Large intestine (tissue), 3 donors: Measurements from ENCODE around the gene EXD2. TPM values are rescaled to one million over a fixed set of nuclear protein-coding genes. Genes with fewer than 3 reads are reported as not detected.

ENCODE experiments used
- DNase-seq, 2 donors: peaks; one replicate each; pipeline versions ENCODE4 v3.0.0 to v3.0.0-alpha.2; 2013
- H3K27ac ChIP-seq: one replicate; pipeline ENCODE4 v1.5.1; 2013; ENCODE audit warnings: low read length
- H3K27me3 ChIP-seq: 2 replicates; pipeline ENCODE4 v1.6.1; 2013; ENCODE audit warnings: low read length; ENCODE audit not compliant: control insufficient read depth, insufficient read depth
- H3K36me3 ChIP-seq: 2 replicates; pipeline ENCODE4 v1.6.1; 2013; ENCODE audit warnings: low read length; ENCODE audit not compliant: control insufficient read depth, insufficient read depth
- H3K4me1 ChIP-seq: one replicate; pipeline ENCODE4 v1.6.1; 2013; ENCODE audit warnings: low read length; ENCODE audit not compliant: control insufficient read depth, insufficient read depth
- H3K4me3 ChIP-seq: one replicate; pipeline ENCODE4 v1.5.1; 2013; ENCODE audit warnings: low read length
- H3K9me3 ChIP-seq: one replicate; pipeline ENCODE4 v1.6.1; 2013; ENCODE audit warnings: mild to moderate bottlenecking, low read depth, low read length, moderate library complexity; ENCODE audit not compliant: control insufficient read depth
- WGBS: methylation state at CpG from one replicate; pipeline ENCODE4 v1.1.5; 2013; ENCODE audit warnings: low lambda C conversion rate; ENCODE audit not compliant: insufficient coverage; 5-methylcytosine and 5-hydroxymethylcytosine counted together
- polyA plus RNA-seq: library from polyadenylated mRNA; unstranded; fragments of 120-200 nt; gene quantifications from one replicate; pipeline ENCODE4 v1.2.1, GENCODE V29; 2013

EXD2 gene
- polyA plus RNA-seq, 1 donor, result 22.9 TPM

DNA sequence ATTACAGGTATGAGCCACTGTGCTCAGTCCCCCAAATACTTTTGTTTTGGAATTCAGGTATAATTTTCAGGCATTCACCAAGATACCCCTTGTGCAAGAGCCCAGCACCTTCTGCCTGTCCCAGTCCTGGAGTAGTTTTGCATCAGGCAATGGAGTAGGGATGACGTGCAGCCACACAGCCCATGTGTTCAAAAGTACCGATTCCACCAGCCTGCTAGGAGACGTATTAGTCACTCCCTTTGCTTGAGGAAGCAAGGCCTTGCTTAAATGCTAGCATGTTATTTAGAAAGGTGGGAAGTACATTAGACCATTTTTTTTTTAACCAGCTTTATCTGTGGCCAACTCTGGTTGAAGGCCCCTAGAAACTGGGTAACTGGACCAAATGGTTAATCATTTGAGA is 53.6 kb downstream of the EXD2 start:
- no CpG with 5 or more reads among the region's 3 CpGs for WGBS
- Histone ChIP-seq H3K4me3 (no peak overlapping the region), H3K4me1 (peaks cover 7% of the 10 kb centered on the region), H3K27me3 (no peaks in the 10 kb centered on the region), H3K27ac (no peak overlapping the region), H3K36me3 (peaks cover 14% of the 10 kb centered on the region), H3K9me3 (no peaks in the 10 kb centered on the region)
- no peak for DNase-seq

DNA sequence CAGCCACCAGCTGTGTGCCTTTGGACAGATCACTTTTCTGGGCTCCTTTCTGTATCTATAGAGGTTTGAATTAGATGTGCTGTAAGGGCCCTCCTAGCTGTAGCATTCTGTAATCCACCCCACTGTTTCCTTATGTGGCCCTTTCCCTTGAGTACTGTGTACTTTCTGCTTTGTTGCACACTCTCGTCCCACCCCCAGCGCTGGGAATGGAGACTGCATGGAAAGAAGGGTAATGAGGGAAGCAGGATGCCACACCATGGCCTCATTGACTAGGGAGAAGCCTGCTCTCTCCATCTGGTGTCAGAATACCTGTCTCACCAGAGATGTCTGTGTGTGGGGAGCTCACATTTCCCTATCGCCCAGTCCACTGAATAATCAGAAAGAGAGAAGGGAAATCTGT is 55.0 kb downstream of the EXD2 start:
- Histone ChIP-seq H3K4me3 (no peak overlapping the region), H3K4me1 (peaks cover 6% of the 10 kb centered on the region), H3K27ac (no peak overlapping the region), H3K36me3 (peaks cover under 1% of the 10 kb centered on the region), H3K9me3 (no peaks in the 10 kb centered on the region), H3K27me3 (no peaks in the 10 kb centered on the region)
- DNase-seq, result no peak
- WGBS, result no CpG with 5 or more reads among the region's 3 CpGs

DNA sequence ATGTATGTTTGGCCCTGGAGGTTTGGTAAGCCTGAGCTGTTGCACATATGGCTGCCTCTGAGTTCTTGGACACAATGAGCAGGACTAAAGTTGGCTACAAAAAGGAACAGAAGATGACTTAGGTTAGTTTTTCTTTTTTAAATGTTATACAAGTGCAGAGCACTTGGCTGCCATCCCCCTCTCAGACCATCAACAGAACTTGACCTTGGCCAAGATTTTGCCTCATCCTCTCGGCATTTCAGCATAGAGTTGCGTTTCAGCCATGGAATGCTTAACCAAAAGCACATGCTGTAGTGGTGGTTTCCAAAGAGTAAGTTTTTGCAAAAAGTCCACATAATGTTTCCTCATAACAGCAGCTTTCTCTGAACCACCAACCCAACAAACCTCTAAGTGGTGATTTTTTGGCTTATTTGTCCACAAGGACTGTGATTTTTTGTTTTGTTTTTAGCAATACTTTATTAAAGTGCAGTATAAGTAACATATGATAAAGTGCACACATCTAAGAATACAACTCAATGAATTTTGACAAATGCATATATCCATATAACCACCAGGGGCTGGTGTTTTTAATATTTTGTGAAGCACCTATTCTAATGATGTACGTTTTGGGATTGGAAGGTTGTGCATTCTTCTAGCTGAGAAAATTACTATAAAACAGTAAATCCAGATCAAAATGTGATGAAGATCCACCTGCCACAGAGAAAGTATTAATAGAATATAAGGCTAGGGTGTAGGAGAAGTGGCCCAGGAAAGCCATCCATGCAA is 56.6 kb downstream of the EXD2 start:
- no peaks in the 10 kb centered on the region for H3K27me3 ChIP-seq
- H3K9me3 ChIP-seq, result no peaks in the 10 kb centered on the region
- H3K36me3 ChIP-seq, result no peaks in the 10 kb centered on the region
- no peak overlapping the region for H3K27ac ChIP-seq
- no CpG with 5 or more reads among the region's 3 CpGs for WGBS
- H3K4me3 ChIP-seq, result no peak overlapping the region
- DNase-seq, result peak in 1 of 2 donors; percentile 9
- no peaks in the 10 kb centered on the region for H3K4me1 ChIP-seq

DNA sequence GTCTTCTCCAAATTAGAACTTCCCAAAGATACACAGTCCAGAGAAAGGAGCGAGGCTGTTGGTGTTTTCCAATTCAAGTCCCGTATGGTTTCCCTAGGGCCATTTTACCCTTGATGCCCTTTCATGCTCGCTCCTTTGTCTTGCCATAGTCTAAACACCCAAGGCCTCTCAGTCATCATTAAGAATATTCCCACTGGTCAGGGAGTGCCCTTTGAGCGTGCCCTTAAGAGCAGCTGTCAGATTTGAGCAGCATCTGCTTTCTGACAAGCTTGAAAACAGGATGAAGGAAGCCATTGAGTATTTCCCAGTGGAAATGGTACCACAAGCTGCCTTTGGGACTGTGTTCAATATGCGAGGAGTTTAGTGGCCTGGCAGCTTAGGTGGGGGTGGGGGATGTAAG is 58.3 kb downstream of the EXD2 start:
- no peaks in the 10 kb centered on the region for H3K36me3 ChIP-seq
- no peak overlapping the region for H3K27ac ChIP-seq
- no peaks in the 10 kb centered on the region for H3K27me3 ChIP-seq
- H3K4me1 ChIP-seq, result no peaks in the 10 kb centered on the region
- WGBS, result 100% methylated on average over 2 of the region's 5 CpGs
- no peaks in the 10 kb centered on the region for H3K9me3 ChIP-seq
- H3K4me3 ChIP-seq, result no peak overlapping the region
- DNase-seq, result no peak

DNA sequence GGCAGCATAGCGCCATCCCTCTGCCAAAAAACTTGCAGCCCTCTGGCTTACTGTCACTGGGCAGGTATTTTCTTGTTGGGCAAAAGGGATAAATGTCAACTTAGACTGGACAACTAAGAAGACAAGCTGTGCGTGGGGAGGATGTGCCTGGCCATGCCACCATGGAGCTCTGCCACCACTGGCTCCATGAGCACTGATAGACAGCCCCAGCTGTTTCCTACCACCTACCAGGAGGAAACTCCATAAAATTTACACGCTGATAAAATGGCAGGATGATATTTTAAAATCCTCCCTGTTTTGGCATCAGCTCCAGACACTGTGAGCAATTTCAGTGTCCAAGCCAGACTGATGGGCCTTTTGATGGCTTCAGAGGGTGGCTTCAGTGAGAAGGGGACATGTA is 61.6 kb downstream of the EXD2 start:
- WGBS, result no CpG with 5 or more reads among the region's 3 CpGs
- H3K27ac ChIP-seq, result no peak overlapping the region
- H3K36me3 ChIP-seq, result no peaks in the 10 kb centered on the region
- no peak for DNase-seq
- no peaks in the 10 kb centered on the region for H3K4me1 ChIP-seq
- no peaks in the 10 kb centered on the region for H3K9me3 ChIP-seq
- no peak overlapping the region for H3K4me3 ChIP-seq
- peaks cover 4% of the 10 kb centered on the region for H3K27me3 ChIP-seq

DNA sequence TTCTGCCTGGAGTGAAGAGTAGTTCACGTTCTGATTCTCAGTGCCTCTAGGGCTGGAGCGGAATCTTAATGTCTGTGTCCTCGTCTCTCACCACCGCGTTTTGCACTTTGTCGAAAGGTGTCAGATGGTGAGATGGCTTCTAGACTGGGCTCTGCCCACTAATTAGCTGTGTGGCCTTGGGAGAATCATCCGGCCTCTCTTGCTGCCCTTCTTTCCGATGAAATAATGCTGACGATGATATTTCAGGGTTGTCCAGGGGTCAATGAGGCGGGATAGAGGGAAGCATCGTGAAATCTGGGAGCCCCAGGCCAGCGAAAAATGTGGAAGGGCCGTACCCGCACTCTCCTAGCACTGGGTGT is 67.8 kb downstream of the EXD2 start:
- H3K36me3 ChIP-seq, result no peaks in the 10 kb centered on the region
- DNase-seq, result no peak
- no peaks in the 10 kb centered on the region for H3K9me3 ChIP-seq
- WGBS, result no CpG with 5 or more reads among the region's 14 CpGs
- H3K4me3 ChIP-seq, result peak overlapping the region; percentile 43
- H3K27me3 ChIP-seq, result peaks cover 23% of the 10 kb centered on the region
- H3K27ac ChIP-seq, result no peak overlapping the region
- peaks cover 25% of the 10 kb centered on the region for H3K4me1 ChIP-seq

DNA sequence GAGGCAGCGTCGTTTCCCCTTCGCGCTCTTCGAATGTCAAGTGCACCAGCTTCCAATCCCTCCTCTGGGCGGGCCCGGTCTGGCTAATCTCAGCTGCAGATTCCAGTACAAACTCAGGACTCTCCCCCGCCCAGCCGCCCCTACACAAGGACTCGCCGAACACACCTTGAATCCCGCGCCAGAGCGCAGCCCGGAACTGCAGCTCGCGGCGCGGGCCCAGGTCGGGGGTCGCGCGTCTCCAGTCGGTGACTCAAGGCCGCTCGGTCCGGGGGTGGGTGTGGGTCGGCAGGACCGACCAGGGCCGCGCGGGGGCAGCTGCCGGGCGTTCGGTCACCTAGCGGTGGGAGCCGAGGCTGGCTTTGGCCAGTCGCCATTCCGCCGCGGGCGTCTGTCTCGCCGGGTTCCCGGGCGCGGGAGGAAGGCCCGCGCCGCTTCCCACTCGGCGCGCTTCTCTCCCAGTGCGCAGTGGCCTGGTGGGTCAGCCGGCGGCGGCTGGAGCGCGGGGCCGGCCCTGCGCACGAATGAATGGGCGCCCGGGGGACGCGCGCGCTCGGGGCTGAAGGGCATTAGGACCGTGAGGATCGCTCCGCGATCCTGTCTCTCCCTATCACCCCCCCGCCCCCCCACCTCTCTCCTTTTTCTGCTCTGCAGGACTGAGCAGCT is 68.4 kb downstream of the EXD2 start, which contains the start of gene GALNT16:
GALNT16 (plus strand) TSS at position 632 of the 663 bp plus-strand sequence. CDS start 133 bp downstream, outside the sequence.
- DNase-seq, result peak in 1 of 2 donors; percentile 66
- WGBS, result no CpG with 5 or more reads among the region's 74 CpGs
- H3K9me3 ChIP-seq, result no peaks in the 10 kb centered on the region
- H3K4me1 ChIP-seq, result peaks cover 25% of the 10 kb centered on the region
- H3K27ac ChIP-seq, result peak within 1 kb of the TSS; percentile 95
- H3K4me3 ChIP-seq, result peak within 1 kb of the TSS; percentile 67
- peaks cover 23% of the 10 kb centered on the region for H3K27me3 ChIP-seq
- no peaks in the 10 kb centered on the region for H3K36me3 ChIP-seq

DNA sequence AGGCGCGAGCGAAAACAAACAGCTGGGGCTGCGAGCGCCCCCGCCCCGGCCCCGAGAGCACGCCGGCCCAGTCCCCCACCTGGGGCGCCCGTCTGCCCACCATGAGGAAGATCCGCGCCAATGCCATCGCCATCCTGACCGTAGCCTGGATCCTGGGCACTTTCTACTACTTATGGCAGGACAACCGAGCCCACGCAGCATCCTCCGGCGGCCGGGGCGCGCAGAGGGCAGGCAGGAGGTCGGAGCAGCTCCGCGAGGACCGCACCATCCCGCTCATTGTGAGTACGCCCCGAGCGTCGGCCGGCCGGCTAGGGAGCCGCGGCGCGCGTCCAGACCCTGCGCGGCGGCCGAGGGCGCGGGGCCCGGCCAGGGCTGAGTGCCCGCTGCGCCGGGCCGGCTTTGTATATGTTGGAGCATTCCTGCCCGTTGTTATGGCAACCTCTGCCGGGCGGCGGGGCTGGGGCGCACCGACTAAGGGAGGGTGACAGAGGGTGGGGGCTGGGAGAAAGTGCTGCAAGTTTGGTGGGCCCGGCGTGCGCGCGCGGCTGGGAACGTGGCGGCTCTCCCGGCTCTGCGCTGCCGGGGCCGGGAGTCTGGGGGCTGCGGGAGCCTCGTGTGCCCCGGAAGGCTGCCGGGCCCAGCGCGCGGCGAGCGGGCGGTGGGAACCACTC is 69.0 kb downstream of the EXD2 start:
- Histone ChIP-seq H3K27ac (no peak overlapping the region), H3K27me3 (peaks cover 23% of the 10 kb centered on the region), H3K36me3 (no peaks in the 10 kb centered on the region), H3K9me3 (no peaks in the 10 kb centered on the region), H3K4me3 (peak overlapping the region; percentile 67), H3K4me1 (peaks cover 30% of the 10 kb centered on the region)
- WGBS, result no CpG with 5 or more reads among the region's 78 CpGs
- peak in 1 of 2 donors; percentile 70 for DNase-seq

DNA sequence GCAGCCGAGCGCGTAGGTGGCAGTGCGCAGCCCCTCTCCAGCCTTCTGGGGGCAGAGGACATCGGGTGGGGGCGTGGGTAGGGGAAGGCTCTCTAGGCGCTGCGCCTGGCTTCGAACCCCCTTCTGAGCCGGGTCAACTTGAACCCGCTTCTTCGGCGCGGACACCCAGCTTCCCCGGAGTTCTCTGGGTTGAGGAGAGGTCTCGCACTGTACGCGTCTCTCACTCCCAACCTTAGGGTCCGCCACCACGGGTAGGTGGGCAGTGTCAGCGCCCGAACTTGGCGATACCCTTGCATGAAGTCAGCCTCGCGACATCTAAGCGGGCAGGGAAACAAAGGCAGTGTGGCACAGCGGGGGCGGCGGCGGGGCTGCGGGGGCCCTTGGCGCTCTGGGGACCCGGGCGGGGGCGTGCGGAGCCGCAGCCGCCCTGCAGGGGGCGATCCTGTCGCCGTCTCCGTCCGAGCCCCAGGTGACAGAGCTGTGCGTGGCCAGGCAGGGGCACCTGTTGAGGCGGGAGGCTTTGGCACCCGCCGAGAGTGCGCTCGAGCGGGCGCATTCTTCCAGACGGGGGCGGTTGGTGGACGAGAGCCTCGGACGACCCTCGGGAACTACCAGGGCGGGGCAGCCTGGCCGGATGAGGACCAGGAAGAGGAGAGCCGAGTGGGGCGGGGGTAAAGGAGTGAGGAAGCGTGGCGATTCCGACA is 69.7 kb downstream of the EXD2 start:
- DNase-seq, result peak; percentile 61 to 77
- H3K4me3 ChIP-seq, result peak overlapping the region; percentile 67
- peak overlapping the region; percentile 95 for H3K27ac ChIP-seq
- H3K9me3 ChIP-seq, result no peaks in the 10 kb centered on the region
- H3K4me1 ChIP-seq, result peaks cover 36% of the 10 kb centered on the region
- H3K27me3 ChIP-seq, result peaks cover 23% of the 10 kb centered on the region
- H3K36me3 ChIP-seq, result no peaks in the 10 kb centered on the region
- WGBS, result no CpG with 5 or more reads among the region's 64 CpGs

DNA sequence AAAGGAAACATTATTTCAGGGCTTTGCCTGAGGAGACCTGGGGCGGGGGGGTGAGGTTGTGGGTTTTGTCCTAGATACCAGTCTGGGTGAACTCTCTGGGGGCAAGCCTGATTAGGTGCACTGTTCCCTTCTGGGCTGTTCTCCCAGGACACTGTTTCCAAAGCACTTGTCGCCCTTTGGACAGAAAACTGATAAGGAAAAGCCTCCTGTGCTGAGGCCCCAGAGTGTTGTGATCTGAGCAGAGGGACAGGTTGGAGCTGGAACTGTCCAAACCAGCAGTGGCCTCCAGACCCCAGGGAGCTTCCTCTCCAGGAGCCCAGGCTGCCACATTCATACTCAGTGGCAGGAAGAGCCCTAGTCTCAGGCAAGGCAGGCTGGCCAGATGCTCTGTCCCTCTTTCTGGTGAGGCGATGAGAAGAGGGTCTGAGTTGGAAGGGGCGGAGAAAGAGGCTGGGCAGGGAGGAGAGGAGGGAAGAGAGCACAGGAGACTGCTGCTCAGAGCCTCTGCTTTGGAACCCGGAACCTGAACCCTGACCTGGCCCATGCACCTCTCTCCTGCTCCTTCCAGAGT is 70.5 kb downstream of the EXD2 start:
- Histone ChIP-seq H3K4me1 (peaks cover 43% of the 10 kb centered on the region), H3K36me3 (no peaks in the 10 kb centered on the region), H3K27ac (peak overlapping the region; percentile 95), H3K9me3 (no peaks in the 10 kb centered on the region), H3K4me3 (peak overlapping the region; percentile 67), H3K27me3 (peaks cover 23% of the 10 kb centered on the region)
- WGBS, result no CpG with 5 or more reads among the region's 5 CpGs
- peak; percentile 79 to 94 for DNase-seq
